ENCODE measurements around the gene MGAT5. TPM values are rescaled to one million over a fixed set of nuclear protein-coding genes. Genes with fewer than 3 reads are reported as not detected.

The MGAT5 gene
- total RNA-seq, 1 donor from 2014 or later = 60.3 TPM

DNA sequence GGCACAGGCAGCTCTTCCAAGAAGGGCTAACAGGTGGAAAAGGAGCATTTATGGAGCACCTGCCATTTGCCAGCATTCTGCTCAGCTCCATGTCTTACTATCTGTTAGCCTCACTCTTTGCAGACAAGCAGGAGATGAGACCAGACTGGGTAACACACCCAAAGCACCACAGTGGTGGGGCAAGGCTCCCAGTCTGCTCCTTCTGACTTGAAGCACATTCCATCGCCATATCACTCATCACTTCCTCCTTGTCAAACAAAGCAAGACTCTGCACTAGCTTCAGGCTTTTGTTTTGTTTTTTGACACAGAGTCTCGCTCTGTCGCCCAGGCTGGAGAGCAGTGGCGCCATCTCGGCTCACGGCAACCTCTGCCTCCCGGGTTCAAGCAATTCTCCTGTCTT lies 182.8 kb downstream of the MGAT5 start:
- DNase-seq (ENCODE audit: low spot score in 2 of 2) (no peak), FAIRE-seq (no peak)

DNA sequence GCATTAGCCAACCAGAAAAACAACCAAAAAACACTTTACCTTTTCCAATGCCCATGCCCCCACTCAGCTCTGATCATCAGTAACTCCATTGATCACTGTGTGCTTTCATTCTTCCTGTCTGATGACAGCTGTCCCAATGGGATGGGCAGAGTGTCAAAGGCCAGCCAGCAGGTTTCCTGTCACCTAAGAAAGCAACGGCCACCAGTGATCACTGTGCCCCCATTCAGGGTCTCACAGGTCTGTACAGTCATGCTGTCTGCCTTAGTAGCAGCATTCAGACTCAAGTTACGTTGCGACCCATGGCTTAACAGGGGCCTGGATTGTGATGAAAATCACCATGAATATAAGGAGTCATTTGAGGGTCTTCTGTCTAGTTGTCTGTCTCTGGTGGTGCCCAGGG lies 184.5 kb downstream of the MGAT5 start:
- DNase-seq (ENCODE audit: low spot score in 2 of 2) (no peak), FAIRE-seq (no peak)

DNA sequence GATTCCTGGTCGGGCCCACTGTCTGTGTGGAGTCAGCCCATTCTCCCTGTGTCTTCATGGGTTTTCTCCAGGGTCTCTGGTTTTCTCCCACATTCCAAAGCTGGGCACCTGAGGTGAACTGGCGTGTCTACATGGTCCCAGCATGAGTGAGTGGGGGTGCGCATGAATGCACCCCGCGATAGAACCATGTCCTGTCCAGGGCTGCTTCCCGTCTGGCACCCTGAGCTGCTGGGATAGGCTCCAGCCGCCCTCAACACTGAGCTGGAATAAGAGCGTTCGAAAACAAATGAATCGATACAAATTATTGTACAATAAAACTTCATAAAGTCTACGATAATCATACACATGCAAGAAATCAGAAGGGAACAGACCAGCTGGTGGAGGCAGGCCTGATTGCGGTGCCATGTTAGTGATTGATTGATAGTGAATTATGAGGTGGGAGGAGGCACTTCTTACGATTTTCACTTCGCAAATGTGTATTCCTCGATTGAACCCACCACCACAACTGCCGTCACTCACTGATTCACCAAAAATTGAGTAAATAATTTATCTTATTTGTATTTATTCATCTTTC lies 186.6 kb downstream of the MGAT5 start:
- FAIRE-seq (no peak), DNase-seq (ENCODE audit: low spot score in 2 of 2) (no peak)

DNA sequence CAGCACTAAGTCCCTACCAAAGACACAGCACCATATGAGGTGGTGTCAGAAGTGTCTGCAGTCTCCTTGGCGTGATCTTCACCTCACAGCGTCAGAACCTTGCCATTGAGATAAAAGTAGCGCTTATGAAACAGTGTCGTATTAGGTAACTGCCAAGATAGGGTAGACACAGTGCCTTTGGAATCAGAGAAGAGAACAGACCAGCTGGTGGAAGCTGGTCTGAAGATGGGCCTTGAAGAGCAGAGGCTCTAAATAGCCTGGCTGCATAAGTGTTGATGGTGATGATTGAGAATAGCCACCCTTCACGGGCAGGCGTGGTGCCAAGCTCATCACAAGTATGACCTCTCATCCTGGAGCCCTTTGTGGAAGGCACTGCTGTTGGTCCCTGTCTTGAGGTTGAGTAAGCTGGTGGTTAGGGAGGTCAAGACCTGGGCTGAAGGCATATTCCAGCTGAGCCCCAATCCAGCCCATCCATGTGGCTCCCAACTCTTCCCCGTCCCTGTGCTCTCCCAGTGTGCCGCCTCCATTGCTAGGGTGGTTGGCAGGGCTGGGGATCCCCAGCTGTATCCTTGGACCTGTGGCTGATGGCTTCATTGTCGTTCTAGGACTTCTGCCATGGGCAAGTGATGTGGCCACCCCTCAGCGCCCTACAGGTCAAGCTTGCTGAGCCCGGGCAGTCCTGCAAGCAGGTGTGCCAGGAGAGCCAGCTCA lies 187.4 kb downstream of the MGAT5 start:
- FAIRE-seq (no peak), DNase-seq (ENCODE audit: low spot score in 2 of 2) (no peak)

DNA sequence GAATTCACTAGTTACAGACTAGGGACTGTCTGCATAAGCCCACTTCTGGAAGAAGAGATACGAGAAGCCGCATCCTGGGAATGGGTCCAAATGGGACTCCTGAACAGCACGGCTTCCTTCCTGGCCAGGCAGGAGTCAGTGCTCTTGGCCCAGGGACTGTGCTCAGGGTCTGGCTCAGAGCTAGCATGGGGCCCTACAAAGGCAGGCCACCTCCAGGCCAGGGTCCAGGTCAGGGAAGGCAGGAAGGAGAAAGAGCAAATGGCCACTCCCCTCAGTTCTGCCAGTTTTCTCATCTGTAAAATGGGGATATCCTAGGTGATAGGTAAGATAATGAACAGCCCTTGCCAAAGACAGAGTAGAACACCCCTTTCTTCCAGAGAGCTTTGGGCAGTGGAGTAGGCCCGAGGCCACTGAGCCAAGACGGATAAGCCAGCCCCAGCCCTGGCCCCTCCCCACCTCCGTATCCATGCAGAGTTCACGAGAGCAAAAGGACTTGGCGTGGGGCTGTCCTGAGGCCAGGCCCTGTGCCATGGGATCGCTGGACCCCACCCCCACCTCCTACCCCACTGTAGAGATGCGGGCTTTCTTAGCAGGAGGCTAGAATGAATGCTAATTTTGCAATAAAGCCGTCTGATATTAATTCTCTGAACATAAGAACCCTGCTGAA lies 190.1 kb downstream of the MGAT5 start:
- DNase-seq (ENCODE audit: low spot score in 2 of 2) = no peak

DNA sequence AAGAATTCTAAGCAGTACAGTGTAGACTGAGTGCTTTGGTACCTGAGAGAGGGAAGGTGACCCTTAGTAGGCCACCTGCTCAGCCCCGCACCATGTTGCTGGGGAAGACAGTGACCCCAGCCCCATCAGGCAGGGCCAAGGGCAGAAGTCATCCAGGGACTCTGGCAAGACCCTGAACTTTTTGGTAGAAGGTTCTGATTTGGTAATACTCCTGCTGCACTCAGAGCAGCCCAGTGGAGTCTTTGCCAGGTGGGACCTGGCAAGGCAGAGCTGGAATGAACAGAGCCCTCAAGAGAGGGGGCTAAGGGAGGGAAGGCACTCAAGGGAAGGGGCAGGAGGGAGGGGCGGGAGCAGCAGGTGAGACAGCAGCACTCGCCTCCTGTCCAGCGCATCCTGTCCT lies 191.2 kb downstream of the MGAT5 start:
- DNase-seq (ENCODE audit: low spot score in 2 of 2) (no peak), FAIRE-seq (no peak)

More for the DNA sequence above, 190.1 kb downstream of the MGAT5 start:
- FAIRE-seq = no peak

DNA sequence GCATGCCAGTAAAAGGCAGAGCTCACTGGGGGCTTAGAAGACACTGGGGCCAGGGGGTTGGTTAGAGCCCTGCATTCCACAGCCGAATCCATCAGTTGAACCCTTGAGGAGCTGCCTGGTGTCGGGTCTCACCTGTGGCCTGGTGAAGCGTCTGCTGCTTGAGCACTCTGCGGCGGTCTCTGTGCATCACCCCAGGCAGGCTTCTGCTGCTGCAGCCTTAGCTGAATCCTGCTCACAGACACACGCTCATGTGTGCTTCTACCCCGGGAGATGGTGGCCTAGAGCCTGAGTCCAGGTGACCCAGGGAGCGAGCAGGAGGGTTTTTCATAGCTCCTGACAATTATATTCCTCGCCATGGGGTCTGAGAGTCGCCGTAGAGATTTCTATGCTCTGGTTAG lies 192.1 kb downstream of the MGAT5 start:
- DNase-seq (ENCODE audit: low spot score in 2 of 2) = no peak
- no peak for FAIRE-seq

DNA sequence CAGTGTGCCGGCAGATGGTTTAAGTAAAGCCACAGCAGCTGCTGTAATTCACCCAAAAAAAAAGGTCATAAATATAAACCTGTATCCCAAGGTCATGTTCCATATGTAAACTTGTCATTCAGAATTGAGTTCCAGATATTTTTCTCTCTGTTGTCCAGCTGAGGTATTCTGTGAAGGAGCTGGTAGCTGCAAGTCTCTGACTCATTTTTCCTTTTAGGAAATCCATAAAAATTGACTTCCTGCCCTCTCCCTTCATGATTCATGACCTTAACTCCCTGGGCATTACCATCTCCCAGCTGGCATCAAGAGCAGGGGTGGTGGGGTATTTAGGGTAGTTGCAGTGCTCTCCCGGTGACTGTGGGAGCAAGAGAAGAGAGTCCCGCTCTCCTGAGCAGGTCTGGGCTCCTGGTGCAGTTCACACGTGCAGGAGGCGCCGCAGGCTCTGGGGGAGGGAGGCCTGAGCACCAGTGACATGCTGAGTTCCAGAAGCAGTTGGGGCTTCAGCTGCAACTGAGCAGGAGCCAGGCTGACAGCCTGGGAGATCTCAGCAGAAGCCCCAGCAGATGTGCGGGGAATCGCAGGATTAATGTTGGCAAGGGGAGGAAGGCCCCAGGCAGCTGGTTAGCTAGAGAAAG lies 192.6 kb downstream of the MGAT5 start:
- FAIRE-seq = no peak

DNA sequence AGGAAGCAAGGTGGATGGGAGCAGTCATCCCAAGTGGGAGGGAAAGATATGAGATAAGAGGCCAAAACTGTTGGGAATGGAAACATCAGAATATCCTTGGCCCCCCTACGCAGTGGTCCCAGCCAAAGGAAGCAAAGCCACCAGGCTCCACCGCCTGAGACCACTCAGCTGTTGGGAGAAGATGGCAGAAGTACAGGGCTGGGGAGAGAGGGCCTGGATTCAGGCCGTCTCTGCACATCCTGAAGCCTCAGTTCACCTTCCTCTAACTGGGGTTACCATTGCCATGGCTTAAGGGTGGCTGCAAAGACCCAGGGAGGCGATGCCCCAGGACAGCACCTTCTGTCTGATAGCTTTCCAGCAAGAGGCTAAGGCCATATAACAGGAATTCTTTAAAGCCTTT lies 193.8 kb downstream of the MGAT5 start:
- FAIRE-seq = no peak
- DNase-seq (ENCODE audit: low spot score in 2 of 2) = no peak

More for the DNA sequence above, 192.6 kb downstream of the MGAT5 start:
- no peak for DNase-seq (ENCODE audit: low spot score in 2 of 2)

DNA sequence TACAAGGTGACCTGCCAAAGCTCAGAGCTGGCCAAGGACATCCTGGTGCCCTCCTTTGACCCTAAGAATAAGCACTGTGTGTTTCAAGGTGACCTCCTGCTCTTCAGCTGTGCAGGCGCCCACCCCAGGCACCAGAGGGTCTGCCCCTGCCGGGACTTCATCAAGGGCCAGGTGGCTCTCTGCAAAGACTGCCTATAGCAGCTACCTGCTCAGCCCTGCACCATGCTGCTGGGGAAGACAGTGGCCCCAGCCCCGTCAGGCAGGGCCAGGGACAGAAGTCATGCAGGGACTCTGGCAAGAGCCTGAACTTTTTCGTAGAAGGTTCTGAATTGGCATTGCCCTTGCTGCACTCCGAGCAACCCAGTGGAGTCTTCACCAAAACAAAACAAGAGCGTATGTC lies 194.8 kb downstream of the MGAT5 start:
- no peak for DNase-seq (ENCODE audit: low spot score in 2 of 2)
- no peak for FAIRE-seq

DNA sequence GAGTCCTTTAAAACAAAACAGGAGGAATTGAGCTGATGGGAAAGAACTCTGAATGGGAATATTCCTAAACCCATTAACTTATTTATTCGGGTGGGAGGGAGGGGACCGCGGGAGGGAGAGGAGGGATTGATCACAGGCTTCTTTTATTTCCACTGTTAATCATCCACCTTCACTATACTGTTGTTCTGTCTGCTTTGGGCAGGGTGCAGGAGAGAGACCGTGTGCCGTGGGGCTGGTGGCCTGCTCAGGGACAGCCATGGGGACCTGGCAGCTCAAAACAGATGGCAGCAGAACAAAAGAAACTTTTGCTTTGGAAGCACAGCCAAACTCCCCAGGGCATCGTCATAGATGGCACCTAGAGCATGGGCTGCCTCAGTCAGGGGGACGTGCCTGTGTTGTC lies 195.3 kb downstream of the MGAT5 start:
- FAIRE-seq (no peak), DNase-seq (ENCODE audit: low spot score in 2 of 2) (no peak)

DNA sequence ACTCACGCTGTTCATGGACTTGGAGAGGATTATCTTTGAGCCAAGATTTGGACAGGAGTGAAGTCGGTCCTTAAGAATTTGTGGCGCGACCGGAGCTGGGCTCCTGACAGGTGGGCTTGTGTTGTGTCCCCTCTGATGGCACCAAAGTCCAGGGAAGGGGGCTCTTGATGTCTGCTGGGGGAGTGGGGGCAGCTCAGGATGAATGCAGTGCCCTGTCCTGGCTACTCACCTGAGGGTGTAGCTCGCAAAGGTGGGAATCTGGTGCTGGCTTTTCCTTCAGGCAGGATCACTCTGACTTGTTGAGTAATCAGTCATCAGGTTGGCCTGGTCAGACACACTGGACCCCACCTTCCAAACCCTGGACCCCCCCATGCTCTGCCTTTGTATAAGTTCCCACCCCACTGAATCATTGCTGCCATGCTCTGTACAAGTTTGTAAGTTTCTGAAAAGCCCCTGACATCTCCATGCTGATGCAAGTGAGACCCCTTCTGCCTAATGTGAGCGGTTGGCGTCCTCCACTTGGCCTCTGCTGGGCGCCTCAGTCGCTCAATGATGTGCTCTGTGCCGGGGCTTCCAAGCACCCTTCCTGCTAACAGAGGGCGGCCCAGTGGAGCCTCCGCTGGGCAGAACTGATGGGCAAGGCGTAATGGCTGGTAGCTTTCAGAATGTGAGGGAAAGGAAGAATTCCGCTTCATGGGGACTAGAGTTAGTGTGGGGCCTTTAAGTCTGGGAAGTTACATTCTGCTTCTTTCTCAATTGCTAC lies 196.1 kb downstream of the MGAT5 start:
- FAIRE-seq = no peak

DNA sequence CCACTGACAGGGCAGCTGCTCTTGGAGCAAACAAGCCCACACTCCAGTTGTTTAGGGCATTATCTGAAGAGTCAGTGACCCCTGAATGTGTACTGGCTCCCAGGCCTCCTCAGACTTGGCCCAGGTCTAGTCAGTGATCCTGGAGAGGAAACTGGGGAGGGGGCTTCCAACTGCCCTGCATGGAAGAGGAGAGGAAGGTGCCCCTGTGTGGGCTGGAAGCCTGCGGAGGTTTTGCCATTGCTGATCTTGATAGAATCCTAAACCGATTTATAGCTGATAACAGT lies 197.4 kb downstream of the MGAT5 start:
- FAIRE-seq (no peak), DNase-seq (ENCODE audit: low spot score in 2 of 2) (no peak)

More for the DNA sequence above, 196.1 kb downstream of the MGAT5 start:
- DNase-seq (ENCODE audit: low spot score in 2 of 2) = no peak

DNA sequence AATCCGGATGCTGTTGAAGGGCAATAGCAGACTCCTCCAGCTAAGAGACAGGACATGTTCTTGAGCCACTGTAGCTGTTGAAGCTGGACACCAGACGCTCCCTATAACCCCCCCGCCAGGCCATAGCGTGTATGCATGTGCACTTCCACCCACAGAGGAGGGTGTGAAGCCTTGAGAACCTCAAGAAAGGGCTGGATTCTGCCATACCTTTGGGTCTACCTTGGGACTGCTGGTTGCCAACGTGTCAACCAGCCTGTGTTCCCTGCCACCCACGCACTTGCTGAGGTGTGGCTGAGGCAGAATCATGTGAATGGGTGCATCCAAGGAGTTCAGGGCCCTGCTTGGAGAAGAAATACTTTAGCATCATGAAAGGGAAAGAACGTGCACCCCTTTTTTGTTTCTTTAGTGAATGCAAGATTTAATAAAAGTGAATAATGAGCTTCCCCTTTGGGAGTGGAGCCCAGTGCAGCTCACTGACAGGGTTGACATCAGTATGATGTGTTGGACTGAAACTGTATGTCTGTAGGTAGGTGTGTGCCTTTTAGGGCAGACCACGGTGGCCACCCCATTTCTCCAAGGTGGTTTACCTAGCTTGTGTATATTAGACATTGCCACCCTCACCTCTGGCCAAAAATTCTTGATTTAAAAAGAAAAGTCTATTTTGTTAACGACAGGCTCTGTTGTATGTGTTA lies 198.3 kb downstream of the MGAT5 start:
- FAIRE-seq (no peak), DNase-seq (ENCODE audit: low spot score in 2 of 2) (no peak)

DNA sequence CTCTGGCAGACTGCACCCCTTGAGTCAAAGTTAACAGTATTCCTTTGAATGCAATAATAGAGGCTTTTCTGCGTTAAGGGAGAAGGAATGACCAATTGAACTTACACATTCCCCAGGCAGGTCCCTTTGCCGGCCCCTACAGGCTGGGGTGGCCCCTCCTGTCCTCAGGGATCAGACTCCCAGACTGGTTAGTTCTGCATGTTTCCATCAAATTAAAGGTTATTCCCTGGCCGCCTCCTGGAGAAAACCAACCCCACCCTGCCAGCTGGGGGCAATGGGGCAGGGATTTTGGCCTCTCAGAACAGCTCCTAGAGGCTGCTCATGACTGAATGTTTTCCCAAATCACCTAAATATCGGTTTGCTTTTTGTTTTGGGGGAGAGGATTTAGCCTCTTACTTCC lies 199.6 kb downstream of the MGAT5 start:
- FAIRE-seq (no peak), DNase-seq (ENCODE audit: low spot score in 2 of 2) (no peak)

DNA sequence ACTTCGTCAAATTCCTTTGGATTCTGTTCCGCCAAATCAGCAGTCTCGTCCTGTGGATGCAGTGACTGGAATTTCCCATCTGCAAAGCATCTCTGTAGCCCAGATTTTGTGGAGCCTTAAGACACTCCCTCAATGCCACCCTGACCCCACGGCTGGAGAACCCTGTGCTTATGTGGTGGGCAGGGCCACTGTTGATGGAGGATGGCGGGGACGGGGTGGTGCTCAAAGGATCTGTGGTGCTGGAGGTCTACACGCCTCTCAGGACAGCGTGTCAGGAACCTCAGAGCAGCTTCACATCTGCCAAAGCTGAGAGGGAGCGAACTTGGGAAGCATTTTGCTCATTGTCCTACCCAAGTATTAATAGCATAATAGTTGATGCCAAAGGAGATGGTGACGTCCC lies 200.1 kb downstream of the MGAT5 start:
- FAIRE-seq (no peak), DNase-seq (ENCODE audit: low spot score in 2 of 2) (no peak)

DNA sequence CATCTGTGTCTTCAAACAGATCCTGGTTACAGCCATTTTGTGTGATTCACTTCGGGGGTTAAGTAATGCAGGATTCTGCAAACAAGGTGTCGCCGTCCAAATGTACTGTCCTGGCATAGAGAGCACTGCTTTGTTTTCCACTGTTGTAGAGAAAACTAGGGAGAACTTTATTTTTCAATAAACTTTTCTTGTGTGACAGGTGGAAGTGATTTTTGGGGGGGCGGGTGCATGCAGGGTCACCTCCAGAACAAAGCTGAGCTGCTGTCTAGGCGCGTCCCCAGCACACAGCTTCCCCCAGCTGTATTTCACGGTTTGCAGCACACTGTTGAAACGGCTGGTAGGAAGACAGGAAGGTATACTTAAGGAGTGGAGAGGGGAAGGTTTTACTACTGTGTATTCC lies 200.6 kb downstream of the MGAT5 start:
- no peak for DNase-seq (ENCODE audit: low spot score in 2 of 2)
- no peak for FAIRE-seq

DNA sequence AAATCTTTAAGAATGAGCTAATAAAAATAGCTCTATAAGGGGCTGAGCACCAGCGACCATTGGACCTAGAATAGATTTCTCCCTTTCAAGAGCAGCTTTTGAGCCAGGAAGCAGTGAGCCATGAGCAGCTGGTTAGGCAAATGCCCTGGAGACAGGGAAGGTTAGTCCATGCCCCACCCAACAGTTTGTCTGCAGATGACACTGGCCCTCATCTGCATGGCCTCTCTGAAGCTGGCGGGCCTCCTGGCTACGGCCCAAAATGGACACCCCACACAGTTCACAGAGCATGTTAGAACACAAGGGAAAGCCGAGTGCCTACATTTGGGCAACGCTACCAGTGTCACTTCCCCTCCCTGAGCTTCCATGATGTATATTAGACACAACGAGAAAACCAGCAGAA lies 201.1 kb downstream of the MGAT5 start:
- FAIRE-seq = no peak

DNA sequence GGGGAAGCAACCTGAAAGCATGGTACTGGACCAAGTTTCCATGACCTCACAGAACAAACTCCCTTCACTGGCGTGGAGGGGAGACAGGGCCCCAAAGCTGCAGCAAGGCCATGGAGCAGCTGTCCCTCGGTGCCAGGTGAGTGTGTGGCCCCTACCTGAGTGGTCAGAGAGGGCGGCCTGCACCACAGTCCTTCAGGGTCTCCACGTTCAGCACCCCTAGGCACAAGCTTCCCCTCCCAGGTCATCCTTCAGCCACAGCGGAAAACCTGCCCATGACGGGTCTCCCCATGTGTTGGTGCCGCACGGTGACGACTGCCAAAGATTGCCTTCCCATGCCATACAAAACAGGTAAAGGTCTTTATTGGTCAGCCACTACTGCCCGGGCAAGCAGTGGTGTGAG lies 201.6 kb downstream of the MGAT5 start:
- no peak for FAIRE-seq

More for the DNA sequence above, 201.1 kb downstream of the MGAT5 start:
- DNase-seq (ENCODE audit: low spot score in 2 of 2) = no peak

DNA sequence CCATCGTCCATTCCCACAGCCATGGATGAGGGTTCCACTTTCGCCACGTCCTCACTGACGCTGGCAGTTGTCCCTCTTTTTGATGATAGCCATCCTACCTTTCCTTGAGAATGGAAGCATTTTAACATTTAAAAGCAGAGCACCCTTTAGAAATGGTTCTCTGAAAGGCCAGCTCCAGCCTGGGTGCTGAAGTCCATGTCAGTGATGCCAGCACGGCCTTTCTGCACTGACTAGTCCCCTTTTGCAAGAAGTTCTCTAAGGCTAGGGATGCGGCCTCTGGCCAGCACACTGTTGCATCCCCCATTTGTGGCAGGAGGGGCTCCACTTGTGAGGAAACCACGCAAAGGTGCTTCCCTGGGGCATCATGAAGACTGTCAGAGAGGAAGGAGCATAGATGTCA lies 203.5 kb downstream of the MGAT5 start:
- FAIRE-seq = no peak
- no peak for DNase-seq (ENCODE audit: low spot score in 2 of 2)

More for the DNA sequence above, 201.6 kb downstream of the MGAT5 start:
- DNase-seq (ENCODE audit: low spot score in 2 of 2) = no peak
